WTC11 (cell line): Measurements from ENCODE around the gene CRYGN.

ENCODE experiments used
- FOXK1 ChIP-seq: sonication (generic); formaldehyde crosslinking; IDR thresholded peaks from 2 replicates; pipeline ENCODE4 v1.8.0; 2022; ENCODE audit warnings: mild to moderate bottlenecking, moderate library complexity, missing genetic modification reagents
- IRF2 ChIP-seq: sonication (generic); formaldehyde crosslinking; IDR thresholded peaks from 2 replicates; pipeline ENCODE4 v1.8.0; 2022; ENCODE audit warnings: low read depth, missing genetic modification reagents, borderline replicate concordance
- JUN ChIP-seq: sonication (generic); formaldehyde crosslinking; IDR thresholded peaks from 2 replicates; pipeline ENCODE4 v1.8.0; 2023; ENCODE audit warnings: mild to moderate bottlenecking, missing genetic modification reagents
- NR2C2 ChIP-seq: sonication (generic); formaldehyde crosslinking; IDR thresholded peaks from 2 replicates; pipeline ENCODE4 v1.8.0; 2022; ENCODE audit warnings: mild to moderate bottlenecking, missing genetic modification reagents
- NR3C1 ChIP-seq: sonication (generic); formaldehyde crosslinking; conservative IDR thresholded peaks from 2 replicates; pipeline ENCODE4 v1.8.1; 2023; ENCODE audit warnings: low read depth, mild to moderate bottlenecking, missing genetic modification reagents
- RORB ChIP-seq: fragments of 250-450 bp; sonication (Bioruptor Pico); IDR thresholded peaks from 2 replicates; pipeline ENCODE4 v1.9.0; 2021; ENCODE audit warnings: mild to moderate bottlenecking
- SP1 ChIP-seq: sonication (generic); formaldehyde crosslinking; conservative IDR thresholded peaks from 2 replicates; pipeline ENCODE4 v1.8.1; 2022; ENCODE audit warnings: missing genetic modification reagents
- TCF7 ChIP-seq: sonication (generic); formaldehyde crosslinking; IDR thresholded peaks from 2 replicates; pipeline ENCODE4 v1.8.0; 2022; ENCODE audit warnings: mild to moderate bottlenecking, low read depth, missing genetic modification reagents, moderate library complexity
- TEAD4 ChIP-seq: sonication (generic); formaldehyde crosslinking; IDR thresholded peaks from 2 replicates; pipeline ENCODE4 v1.8.0; 2022; ENCODE audit warnings: mild to moderate bottlenecking, missing genetic modification reagents
- ZNF423 ChIP-seq: fragments of 250-450 bp; sonication (Bioruptor Pico); IDR thresholded peaks from 2 replicates; pipeline ENCODE4 v2.1.2; 2022; ENCODE audit warnings: mild to moderate bottlenecking, moderate library complexity
- TF ChIP-seq, protein P1 (sequence below): fragments of 200-600 bp; IDR thresholded peaks from 2 replicates; pipeline ENCODE4 v1.8.0; 2022; ENCODE audit warnings: antibody characterized with exemption
- TF ChIP-seq, protein P2 (sequence below): sonication (generic); formaldehyde crosslinking; IDR thresholded peaks from 2 replicates; pipeline ENCODE4 v1.8.0; 2022; ENCODE audit warnings: mild to moderate bottlenecking, missing genetic modification reagents
- TF ChIP-seq, protein P3 (sequence below): sonication (generic); formaldehyde crosslinking; IDR thresholded peaks from 2 replicates; pipeline ENCODE4 v1.8.0; 2023; ENCODE audit warnings: mild to moderate bottlenecking, missing genetic modification reagents
- TF ChIP-seq, protein P4 (sequence below): sonication (generic); formaldehyde crosslinking; IDR thresholded peaks from 2 replicates; pipeline ENCODE4 v1.8.1; 2023; ENCODE audit warnings: mild to moderate bottlenecking, moderate library complexity, missing genetic modification reagents

DNA sequence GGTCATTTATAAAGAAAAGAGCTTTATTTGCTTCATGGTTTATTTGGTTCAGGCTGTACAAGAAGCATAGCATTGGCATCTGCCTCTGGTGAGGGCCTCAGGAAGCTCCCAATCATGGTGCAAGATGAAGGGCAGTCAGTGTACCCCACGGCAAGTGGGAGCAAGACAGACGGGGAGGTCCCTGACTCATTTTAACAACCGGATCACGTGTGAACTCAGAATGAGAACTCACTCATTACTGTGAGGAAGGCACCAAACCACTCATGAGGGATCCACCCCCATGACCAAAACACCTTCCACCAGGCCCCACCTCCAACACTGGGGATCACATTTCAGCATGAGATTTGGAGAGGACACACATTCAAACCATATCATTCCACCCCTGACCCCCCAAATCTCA lies 15.7 kb upstream of the CRYGN start:
- TF ChIP-seq RORB (CRISPR knock-in tag) = no peak
- TF ChIP-seq, protein P1, sequence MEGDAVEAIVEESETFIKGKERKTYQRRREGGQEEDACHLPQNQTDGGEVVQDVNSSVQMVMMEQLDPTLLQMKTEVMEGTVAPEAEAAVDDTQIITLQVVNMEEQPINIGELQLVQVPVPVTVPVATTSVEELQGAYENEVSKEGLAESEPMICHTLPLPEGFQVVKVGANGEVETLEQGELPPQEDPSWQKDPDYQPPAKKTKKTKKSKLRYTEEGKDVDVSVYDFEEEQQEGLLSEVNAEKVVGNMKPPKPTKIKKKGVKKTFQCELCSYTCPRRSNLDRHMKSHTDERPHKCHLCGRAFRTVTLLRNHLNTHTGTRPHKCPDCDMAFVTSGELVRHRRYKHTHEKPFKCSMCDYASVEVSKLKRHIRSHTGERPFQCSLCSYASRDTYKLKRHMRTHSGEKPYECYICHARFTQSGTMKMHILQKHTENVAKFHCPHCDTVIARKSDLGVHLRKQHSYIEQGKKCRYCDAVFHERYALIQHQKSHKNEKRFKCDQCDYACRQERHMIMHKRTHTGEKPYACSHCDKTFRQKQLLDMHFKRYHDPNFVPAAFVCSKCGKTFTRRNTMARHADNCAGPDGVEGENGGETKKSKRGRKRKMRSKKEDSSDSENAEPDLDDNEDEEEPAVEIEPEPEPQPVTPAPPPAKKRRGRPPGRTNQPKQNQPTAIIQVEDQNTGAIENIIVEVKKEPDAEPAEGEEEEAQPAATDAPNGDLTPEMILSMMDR = no peak
- no peak for TF ChIP-seq JUN (CRISPR knock-in tag)
- no peak for TF ChIP-seq FOXK1 (CRISPR knock-in tag)
- no peak for TF ChIP-seq TEAD4 (CRISPR knock-in tag)
- no peak for TF ChIP-seq NR2C2 (CRISPR knock-in tag)
- no peak for TF ChIP-seq NR3C1
- TF ChIP-seq TCF7 = no peak
- TF ChIP-seq ZNF423 = no peak
- no peak for TF ChIP-seq SP1 (CRISPR knock-in tag)
- TF ChIP-seq IRF2 = no peak
- TF ChIP-seq, protein P2, sequence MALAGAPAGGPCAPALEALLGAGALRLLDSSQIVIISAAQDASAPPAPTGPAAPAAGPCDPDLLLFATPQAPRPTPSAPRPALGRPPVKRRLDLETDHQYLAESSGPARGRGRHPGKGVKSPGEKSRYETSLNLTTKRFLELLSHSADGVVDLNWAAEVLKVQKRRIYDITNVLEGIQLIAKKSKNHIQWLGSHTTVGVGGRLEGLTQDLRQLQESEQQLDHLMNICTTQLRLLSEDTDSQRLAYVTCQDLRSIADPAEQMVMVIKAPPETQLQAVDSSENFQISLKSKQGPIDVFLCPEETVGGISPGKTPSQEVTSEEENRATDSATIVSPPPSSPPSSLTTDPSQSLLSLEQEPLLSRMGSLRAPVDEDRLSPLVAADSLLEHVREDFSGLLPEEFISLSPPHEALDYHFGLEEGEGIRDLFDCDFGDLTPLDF = no peak
- TF ChIP-seq, protein P3, sequence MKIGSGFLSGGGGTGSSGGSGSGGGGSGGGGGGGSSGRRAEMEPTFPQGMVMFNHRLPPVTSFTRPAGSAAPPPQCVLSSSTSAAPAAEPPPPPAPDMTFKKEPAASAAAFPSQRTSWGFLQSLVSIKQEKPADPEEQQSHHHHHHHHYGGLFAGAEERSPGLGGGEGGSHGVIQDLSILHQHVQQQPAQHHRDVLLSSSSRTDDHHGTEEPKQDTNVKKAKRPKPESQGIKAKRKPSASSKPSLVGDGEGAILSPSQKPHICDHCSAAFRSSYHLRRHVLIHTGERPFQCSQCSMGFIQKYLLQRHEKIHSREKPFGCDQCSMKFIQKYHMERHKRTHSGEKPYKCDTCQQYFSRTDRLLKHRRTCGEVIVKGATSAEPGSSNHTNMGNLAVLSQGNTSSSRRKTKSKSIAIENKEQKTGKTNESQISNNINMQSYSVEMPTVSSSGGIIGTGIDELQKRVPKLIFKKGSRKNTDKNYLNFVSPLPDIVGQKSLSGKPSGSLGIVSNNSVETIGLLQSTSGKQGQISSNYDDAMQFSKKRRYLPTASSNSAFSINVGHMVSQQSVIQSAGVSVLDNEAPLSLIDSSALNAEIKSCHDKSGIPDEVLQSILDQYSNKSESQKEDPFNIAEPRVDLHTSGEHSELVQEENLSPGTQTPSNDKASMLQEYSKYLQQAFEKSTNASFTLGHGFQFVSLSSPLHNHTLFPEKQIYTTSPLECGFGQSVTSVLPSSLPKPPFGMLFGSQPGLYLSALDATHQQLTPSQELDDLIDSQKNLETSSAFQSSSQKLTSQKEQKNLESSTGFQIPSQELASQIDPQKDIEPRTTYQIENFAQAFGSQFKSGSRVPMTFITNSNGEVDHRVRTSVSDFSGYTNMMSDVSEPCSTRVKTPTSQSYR = no peak
- TF ChIP-seq, protein P4, sequence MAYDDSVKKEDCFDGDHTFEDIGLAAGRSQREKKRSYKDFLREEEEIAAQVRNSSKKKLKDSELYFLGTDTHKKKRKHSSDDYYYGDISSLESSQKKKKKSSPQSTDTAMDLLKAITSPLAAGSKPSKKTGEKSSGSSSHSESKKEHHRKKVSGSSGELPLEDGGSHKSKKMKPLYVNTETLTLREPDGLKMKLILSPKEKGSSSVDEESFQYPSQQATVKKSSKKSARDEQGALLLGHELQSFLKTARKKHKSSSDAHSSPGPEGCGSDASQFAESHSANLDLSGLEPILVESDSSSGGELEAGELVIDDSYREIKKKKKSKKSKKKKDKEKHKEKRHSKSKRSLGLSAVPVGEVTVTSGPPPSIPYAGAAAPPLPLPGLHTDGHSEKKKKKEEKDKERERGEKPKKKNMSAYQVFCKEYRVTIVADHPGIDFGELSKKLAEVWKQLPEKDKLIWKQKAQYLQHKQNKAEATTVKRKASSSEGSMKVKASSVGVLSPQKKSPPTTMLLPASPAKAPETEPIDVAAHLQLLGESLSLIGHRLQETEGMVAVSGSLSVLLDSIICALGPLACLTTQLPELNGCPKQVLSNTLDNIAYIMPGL (CRISPR knock-in tag) = no peak
